Stimulated activated CD4-positive, alpha-beta T cell treated with anti-CD3 and anti-CD28 coated beads, Interleukin-2, amount 100 ng/mL, for 24 hours (primary cell): ENCODE measurements around the gene DHFR2.
"Not testable (repeated sequence)": the region's sequence is repeated elsewhere in the genome, so short reads cannot be mapped to it uniquely, and the experiment has no call there.

Experiments
- DNase-seq, 2 donors: peaks; one replicate each; pipeline ENCODE4 v3.0.0-alpha.2; 2020

Gene DHFR2

DNA sequence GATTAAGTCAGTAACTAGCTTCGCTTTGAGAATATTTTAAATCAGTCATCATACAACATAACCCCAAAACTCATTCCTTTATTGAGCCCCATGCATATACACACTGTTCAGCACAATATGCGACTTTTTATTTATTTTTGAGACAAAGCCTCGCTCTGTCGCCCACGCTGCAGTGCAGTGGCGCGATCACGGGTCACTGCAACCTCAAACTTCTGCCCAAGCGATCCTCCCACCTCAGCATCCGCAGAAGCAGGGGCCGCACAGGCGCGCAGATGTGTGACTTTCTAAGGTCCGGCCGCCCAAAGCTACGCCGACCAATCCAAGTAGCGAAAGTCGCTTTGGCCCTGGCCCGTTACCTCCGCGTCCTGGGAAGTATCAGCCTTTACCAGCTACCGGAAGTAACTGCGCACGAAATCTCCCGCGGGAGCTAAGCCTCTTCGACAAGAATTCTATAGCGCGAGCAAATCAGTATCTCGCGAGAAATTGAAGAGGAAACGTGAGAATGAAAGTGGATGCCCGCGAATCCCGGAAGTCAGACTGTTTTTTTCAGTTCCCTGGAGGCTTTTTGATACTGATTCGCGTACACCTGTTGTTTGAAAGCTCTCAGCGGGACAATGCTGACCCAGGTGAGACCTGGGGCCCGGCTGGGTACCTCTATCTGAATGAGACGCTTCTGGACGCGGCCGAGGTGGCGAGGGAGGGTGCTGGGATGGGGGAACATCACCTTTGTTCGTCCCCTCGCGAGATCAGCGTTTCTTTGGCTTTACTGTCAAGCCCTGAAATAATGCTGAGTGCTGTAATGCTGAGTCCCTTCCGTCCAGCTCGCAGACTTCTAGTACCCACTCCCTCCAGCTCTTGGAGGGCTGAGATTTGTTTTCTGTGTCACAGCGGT is at the start of gene DHFR2, which contains the start of gene NSUN3:
Gene DHFR2, minus strand, starts transcription at position 404 of the 892 bp plus-strand sequence. CDS start 1,405 bp downstream, outside the sequence.
Gene NSUN3, plus strand, starts transcription at position 549 of the 892 bp plus-strand sequence. Its CDS starts 66 bp downstream, at position 615.
- peak; percentile 79 to 82 for DNase-seq

DNA sequence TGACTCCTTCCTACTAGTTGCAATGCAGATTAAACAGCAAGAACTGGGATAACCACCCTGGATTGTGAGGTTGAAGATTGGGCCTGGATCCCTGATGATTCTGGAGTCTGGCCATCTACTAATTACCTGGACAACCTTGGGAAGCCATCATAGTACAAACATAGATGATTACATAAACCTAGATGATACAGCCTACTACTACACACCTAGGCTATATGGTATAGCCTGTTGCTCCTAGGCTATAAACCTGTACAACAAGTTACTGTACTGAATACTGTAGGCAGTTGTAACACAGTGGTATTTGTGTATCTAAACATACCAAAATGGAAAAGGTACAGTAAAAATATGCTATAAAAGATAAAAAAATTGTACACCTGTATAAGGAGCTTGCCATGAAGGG is 48.1 kb upstream of the DHFR2 start:
- DNase-seq = no peak

DNA sequence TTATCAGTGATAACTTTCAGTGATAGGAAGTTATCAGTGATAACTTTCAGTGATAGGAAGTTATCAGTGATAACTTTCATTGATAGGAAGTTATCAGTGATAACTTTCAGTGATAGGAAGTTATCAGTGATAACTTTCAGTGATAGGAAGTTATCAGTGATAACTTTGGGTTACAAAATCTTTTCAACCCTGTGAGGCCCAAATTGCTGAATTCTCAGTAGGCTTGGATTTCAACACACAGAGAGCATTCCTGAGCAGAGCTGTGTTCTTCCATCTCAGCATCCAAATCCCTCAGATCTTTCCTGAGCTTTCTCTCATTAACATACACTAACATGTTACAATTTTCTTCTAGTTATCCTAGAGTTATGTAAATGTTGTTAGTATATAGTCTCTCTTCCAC is 47.5 kb upstream of the DHFR2 start:
- not testable (repeated sequence) for DNase-seq

DNA sequence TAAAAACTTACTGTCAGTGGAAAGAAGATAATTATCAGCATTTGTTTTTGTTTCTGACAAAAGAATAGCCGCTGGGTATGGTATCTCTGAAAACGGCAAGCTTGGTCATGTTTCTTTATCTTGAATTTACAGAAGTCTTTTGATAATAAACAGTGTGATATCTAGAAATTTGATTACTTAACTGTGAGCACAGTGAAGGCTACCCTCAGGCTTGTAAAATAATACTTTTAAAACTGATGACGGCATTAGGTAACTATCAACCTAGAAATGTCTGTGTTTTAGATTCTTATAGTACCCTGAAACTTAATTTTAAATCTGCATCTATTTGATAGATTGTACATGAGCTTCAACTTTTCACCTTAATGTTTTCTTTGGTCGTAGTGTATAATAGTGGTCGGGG is 43.6 kb upstream of the DHFR2 start:
- no peak for DNase-seq

DNA sequence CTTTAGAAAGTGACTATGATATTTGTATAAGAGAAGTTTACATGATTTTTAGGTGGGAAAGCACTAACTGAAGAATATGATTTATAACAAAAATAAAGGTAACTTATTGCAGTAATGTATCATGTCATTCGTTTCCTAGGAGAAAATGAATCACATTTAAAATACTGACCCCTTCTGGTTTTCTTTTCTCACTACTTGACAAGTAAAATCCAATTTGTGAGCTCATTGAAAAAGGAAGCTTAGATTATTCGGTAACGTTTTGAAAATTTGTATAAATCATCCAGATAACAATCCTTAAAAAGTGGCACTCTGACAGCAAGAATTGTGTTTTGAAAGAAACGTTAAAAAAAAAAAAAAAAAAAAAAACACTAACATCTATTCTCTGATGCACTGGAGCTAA is 39.1 kb upstream of the DHFR2 start:
- DNase-seq = no peak

DNA sequence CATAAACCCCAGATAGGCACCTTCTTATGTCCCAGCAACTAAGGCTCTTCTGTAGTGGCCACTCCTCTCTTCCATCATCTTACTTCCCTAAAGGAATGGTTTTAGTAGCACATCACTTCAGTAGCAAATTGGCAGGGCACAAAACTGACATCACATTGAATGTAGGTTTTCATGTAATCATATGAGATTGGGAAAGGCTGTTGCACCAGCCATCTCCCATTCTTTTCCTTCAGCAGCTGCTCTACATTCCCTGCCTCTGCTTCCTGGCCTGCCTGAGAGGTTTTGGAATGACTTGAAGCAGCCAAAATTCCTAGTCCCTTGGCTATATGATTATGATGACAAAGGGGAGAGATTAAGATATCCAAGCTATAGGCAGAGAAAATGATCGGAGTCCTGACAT is 36.6 kb upstream of the DHFR2 start:
- DNase-seq = no peak

DNA sequence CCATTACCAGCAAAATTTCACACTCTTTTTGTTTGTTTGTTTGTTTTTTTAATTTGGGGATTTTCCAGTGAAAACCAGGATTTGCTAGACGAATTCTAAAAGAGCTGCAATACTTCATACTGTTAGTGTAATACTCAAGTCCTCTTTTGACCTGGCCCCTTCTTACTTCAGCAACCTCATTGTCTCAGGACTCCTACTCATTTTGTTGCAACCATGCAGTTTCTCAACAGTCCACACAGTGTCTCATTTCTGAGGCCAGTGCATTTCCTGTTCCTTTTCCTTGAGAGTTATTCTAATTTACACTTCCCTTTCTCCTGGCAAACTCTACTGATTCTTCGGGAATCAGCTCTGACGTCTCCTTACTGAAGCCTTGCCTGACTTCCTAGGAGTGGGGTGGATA is 35.7 kb upstream of the DHFR2 start:
- DNase-seq = no peak

DNA sequence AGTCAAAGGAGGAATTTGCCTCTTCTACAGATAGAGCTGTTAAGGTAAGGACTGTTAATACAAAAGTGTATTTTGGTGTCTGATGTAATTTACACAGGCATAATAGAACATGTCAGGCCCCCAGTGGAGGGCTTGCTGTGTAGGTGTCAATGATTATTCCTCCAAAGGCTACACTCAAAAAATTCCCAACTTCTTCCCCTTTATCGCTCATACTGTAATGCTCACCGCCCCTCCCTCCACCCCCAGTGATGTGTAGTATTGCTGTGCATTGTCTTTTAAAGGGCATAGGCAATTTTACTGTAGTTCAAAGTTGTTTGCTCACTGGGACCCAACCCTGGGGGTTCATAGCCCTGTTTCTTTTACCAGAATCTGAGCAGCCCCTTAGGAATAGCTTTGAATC is 32.4 kb upstream of the DHFR2 start:
- no peak for DNase-seq

DNA sequence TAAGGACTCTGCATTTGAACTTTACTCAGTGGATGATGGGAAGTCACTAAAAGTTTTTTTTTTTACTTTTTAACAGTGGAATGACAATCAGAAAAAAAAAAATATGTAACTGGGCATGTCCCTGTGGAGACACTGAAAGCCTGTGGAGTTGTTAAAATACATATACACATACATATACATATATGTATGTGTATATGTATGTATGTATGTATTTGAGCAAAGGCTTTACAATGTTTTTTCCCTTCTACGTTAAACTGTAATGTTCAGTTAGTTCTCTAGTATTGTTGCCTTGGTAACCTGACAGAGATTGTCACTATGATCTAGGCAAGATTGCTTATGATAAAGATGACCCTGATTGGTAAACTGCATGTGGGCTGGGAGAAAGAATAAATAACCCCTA is 30.4 kb upstream of the DHFR2 start:
- DNase-seq = no peak

DNA sequence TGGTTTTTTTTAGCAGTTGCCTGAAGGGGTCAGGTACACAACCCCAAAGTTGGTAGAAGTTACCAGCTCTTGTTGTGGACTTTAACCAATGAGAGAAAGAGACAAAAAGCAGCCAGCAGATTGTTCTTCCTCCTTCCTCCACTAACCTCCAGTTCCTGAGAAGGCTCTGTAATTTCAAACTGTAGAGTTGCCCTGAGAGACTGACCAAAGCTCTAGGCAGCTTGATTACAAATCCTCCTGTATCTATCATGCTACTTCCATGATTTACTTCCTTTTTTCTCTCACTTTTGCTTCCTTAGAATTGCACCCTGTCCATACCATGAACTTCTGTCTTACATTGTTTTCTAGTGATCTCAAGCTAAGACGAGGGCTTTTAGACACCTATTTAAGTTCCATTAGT is 29.4 kb upstream of the DHFR2 start:
- DNase-seq = no peak

DNA sequence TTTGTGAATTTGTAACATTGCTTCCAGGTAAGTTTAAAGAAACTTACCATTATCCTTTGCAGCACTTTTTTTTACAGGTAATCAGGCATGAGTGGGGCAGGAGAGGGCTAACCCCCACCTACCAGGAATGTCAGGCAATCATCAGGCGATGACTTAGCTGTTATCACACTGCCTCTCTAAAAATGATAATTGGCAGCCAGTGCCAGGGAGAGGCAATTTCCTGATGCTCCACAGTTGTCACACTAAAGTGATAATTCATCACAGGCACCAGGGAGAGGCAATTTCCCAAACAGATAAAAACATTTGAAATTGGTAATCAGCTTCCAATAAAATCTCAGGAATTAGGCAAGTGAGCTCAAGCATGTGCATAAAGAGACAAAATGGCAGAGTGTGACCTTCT is 26.4 kb upstream of the DHFR2 start:
- DNase-seq = no peak

DNA sequence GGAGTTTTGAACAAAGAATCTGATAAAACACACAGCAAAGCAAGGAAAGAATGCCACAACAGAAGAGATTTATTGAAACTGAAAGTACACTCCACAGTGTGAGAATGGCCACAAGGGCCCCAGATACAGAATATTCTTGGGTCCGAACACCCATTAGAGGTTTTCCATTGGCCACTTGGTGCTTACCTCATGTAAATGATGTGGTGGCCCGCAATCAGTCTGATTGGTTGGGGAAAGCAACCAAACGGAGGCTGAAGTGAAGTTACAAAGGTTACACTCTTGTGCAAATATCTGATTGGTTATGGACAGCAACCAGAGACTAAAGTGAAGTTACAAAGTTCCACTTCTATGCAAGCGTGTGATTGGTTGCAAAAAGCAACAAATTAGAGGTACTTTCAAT is 20.5 kb upstream of the DHFR2 start:
- no peak for DNase-seq

DNA sequence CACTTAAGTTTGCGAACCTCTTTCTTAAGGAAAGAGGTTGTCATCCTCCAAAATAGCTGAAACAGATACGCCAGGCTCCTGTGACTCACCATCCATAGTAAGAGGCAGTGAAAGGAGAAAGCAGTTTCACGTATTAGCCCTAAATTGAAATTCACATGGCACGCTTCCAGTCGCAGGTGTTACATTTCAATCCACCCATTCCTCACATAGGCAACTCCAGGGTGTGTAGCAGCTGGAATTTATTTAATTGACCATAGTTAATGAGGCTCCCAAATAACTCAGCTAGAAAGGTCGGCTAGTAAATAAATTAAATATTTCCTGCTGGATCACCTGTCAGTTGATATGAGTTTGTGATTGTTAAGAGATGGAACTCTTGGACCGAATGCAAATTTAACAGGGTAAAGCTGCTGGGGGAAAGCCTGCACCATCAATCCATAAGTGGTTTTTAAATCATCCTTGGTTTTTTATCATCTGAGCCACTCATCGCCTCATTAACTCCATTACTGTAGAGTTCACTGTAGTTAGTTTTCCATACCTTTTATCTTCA is 19.7 kb upstream of the DHFR2 start:
- no peak for DNase-seq

DNA sequence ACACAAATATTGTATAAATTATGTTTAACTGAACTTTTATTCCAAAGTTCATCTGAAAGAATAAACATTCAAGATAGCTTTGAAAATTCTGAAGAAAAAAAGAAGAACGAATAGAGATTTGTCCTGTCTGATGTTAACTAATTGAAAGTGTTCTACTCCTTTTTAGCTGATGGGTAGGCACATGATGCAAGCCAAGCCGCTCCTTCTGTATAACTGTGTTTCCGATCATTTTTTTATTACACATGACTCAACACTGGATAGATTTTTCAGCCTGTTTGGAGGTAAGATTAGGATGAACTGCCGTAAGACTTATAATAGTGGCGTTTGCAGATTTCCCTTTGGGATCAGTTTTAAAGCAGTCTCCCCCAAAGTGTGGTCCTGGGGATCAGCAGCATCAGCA is 19.2 kb upstream of the DHFR2 start:
- no peak for DNase-seq

DNA sequence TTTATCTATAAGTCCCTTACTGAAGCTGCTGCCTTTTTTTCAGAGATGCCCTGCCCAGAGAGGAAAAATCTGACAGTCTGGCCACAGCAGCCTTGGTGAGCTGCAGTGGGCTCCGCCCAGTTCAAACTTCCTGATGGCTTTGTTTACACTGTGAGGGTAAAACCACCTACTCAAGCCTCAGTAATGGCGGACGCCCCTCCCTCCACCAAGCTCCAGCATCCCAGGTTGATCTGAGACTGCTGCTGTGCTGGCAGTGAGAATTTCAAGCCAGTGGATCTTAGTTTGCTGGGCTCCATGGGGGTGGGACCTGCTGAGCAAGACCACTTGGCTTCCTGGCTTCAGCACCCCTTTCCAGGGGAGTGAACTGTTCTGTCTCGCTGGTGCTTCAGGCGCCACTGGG is 17.8 kb upstream of the DHFR2 start:
- not testable (repeated sequence) for DNase-seq

DNA sequence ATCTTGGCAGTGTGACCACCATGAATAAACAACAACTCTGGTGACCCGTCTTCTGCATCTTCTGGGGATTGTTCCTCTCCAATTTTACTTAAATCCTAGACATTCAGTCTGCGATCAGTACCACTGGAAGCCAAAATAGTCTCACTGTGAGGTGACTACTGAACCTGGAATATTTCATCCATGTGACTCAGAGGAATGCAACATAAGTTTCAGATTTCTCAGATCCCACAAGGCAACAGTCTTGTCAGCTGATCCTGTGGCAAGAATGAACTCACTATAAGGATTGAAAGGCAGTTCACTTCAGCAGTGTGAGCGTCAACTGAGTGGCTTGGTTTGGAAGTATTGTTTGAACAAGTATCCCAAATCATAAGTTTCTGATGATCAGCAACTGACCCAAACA is 13.3 kb upstream of the DHFR2 start:
- DNase-seq = no peak

DNA sequence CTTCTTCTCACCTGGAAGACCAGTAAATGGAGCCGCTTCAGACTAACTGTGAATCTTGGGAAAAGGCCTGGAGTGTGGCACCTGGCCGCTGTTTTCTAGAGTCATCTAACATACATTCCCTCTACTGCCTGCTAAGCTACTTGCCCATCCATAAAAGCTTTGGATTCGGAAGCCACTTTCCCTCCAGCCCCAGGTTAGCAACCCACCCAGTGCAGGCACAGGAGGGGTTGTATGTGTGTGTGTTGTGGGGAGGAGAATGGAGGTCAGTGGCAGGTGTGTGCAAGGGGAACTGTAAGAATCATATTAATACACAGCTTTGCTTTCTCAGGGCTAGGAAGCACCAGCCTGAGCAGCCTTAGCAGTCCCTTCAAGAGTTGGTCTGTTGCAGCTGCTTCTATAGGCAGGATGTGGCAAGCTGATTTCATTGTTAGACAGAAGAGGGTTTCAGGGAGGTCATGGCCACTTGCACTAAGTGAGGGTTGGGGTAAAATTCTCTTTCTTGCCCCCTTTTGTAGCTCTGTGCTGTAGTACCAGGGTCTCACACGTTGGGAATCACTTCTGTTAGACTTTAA is 9.1 kb upstream of the DHFR2 start:
- DNase-seq = no peak

DNA sequence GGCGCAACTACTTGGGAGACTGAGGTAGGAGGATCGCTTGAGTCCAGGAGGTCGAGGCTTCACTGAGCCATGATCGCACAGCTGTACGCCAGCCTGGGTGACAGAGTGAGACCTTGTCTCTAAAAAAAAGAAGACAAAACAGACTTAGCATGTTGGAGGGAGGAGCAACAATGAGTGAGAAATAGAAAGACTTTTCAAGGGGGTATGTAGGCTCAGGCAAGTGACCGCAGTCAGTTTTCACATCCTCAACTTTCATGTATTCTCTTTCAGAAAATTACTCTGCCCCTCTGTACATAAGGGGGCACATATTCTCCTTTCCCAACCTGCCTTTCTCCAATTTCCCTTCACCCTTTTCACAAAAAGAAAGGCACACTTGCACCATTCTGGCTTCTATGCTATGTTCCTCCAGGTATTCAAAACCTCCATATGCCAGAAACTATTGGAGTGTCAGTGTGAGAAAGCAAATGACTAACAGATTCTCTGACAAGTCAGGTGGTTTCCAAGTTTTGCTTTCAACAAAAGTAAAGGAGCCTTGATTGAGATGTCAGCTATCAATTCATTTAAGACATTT is 7.7 kb upstream of the DHFR2 start:
- DNase-seq = no peak

DNA sequence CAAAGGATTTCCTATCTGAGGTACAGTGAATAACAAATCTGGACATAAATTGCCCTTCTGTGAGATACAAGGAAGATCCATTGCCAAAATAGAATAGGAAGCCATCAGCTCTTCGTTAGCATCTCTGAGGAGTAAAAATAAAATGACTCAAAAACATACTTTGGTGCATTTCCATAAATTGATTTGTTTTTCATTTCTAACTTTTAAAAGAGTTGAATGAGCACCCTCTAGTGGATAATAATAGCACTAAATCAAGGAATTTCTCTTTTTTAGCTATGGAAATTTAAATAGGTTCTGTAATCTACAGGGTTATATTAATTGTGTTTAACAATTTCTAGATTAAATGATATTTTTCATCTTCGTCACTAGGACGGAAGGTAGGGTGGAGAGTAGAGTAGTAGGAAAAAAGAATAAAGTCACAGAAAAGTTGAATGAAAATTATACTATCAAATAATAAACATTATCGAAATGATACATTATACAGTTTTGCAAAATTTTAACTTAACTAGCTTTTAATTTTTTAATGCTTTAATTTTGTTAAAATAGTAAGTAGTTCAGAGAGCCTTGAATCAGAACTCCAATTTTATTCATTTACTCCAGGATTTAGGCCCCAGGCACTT is 6.6 kb upstream of the DHFR2 start:
- no peak for DNase-seq

DNA sequence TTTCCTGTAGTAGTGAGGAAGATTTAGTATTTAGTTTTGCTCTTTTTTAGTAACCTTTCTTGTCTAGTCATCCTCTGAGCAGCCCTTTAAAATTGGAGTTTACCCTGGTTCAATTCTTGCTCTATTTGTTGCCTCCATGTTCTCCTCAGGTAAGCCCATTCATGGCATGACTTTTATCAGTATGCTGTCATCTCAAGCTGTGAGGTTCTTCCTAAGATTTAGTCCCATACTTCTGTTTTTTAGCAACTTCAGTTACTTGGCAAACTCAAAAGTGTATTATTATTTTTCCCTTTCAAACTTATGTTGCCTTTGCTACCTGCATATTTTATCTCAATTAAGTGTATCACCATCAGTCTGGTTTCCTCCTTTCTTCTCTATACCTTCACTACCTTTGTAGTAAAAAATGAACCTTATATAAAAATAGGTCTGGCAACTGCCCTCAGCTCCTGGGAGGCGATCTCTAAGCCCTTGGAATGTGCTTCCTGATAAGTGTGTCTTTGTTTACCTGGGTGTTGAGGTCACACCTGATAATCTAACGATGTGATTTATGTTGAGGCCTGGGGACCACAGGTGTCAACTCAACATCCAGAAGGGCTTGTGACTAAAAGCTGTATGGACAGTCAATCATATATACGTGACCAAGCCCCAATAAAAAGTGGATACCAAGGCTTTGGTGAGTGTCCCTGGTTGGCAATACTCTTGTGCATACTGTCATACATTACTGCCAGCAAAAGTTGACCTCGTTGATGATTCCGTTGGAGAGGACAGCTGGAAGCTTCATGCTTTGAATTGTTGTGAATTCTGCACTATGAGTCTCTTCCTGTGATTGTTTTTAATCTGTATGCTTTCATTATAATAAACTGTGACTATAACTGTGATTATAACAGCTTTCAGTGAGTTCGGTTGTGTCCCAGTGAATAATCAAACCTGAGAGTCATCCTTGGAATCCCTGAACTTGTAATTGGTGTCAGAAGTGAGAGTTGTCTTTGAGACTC is 4.1 kb upstream of the DHFR2 start:
- DNase-seq = no peak

DNA sequence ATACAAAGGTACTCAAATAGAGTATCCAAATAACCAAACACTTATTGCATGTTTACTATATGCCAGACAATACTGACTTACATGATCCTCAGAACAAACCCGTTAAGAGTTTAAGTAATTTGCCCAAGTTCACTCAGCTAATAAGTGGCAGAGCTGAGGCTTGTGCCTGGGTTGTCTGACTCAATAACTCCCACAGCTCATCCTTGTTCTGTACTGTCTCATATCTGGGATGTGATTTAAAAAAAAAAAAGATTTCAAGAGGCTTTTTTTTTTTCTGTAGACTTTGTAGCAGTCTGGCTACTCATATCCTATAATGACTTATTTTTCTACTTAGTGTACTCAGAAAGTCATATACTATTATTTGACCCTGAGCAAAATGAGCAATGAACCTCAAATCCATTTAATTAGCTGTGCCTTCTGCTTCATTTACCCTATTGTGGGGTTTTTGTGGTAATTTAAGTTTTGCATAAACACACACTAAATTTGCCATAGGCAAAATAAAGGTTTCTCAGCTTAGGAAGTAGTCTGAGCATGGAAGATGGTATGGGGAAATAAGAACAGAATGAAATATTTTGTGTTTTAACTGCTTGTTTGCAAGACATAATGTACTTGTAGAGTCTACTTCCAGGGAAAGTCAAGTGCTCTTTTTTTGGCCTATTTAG is 3.2 kb upstream of the DHFR2 start:
- DNase-seq = no peak

DNA sequence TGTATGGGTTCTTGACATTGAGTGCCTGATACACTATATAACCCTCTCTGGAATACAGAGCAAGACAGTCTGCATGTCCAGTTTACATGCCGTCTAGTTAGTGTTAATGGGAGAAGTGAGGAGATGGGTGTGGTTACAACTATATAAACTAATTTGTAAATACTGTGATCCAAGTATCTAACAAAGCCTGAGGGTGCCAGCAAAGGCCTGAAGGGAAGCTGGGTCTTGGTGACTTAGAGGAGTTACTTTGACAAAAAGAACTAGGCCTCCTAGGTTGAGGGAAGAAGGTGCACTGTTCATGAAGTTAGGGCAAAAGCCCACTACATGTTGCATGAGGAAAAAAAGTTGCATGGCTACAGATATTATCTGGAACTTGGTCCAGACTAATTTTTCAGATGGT is 2.4 kb upstream of the DHFR2 start:
- no peak for DNase-seq
